GM18511 (cell line): Measurements from ENCODE around the gene KLF2.
"Not testable (repeated sequence)": the region's sequence is repeated elsewhere in the genome, so short reads cannot be mapped to it uniquely, and the experiment has no call there.

ENCODE experiments used
- ATAC-seq: cut with Tn5 transposase; IDR thresholded peaks from one replicate; pipeline ENCODE4 v1.9.1; 2021; ENCODE audit warnings: mild to moderate bottlenecking, moderate library complexity; ENCODE audit not compliant: unreplicated experiment

The KLF2 gene

DNA sequence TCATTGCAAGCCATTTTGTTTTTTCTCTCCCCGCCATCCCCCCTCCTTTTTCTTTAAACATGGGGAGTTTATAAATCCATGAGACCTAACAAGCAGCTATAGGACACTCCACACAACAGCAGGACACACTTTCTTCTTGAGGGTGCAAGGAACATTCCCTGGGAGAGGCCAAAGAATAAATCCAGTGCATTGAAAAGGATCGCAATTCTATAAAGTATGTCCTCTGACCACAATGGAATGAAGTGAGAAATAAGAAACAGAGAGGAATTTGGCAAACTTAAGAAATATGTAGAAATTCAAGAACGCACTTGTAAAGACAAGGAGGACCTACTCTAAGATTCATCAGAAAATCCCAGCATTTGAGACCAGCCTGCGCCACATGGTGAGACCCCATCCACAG, 11.9 kb downstream of the KLF2 start:
- no peak for ATAC-seq

GRCh38 chr19:16337809-16338469, 13.3 kb downstream of the KLF2 start:
- no peak for ATAC-seq

- peak; percentile 49 for ATAC-seq
These were observed 14.1 kb downstream of the KLF2 start for GRCh38 chr19:16338470-16339360.

GRCh38 chr19:16339361-16339725, 14.7 kb downstream of the KLF2 start:
- ATAC-seq: no peak

GRCh38 chr19:16340092-16340491, 15.5 kb downstream of the KLF2 start:
- ATAC-seq: no peak

DNA sequence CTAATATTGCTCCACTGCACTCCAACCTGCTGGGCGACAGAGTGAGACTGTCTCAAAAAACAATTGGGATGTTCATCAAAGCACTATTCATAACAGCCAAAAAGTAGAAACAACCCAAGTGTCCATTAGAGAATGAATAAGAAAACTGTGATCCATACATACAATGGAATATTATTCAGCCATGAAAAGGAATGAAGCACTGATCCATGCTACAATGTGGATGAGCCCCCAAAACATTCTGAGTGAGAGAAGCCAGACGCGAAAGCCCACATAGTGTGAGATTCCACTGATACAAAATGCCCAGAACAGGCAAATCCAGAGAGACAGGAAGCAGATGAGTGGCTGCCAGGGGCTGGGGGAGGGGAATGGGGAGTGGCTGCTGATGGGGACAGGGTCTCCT, 16.0 kb downstream of the KLF2 start:
- ATAC-seq: no peak

DNA sequence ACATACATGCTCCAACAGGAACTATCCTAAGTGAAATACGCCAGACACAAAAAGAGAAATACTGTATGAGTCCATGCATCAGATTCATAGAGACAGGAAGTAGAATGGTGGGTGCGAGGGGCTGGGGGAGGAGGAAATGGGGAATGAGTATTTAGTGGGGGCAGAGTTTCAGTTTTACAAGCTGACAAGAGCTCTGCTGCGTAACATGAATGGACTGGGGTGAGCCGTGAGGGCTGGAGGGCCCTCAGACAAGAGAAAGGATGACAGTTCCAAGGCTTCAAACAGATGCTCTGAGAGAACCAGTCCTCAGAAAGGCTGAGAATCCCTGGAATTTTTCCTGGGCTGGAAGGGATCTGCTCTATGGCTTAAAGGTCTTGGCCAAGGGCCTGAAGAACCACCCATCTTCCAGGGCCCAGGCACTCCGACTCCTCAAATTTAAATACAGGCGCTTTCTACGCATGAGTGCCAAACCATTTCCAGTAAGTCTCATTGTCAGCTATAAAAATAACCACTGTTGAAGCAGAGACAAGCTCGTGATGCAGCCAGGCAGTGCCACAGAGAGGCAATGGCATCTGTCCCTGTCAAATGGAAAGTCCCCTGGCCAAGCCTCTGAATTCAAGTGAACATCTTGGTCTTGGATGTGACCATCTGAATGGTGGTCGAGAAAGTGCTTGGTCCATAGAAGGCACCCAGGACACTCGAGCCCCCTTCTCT, 17.5 kb downstream of the KLF2 start:
- ATAC-seq: peak; percentile 67

GRCh38 chr19:16343156-16343555, 18.5 kb downstream of the KLF2 start:
- ATAC-seq: no peak

- no peak for ATAC-seq
These were observed 20.8 kb downstream of the KLF2 start for GRCh38 chr19:16345457-16345856.

DNA sequence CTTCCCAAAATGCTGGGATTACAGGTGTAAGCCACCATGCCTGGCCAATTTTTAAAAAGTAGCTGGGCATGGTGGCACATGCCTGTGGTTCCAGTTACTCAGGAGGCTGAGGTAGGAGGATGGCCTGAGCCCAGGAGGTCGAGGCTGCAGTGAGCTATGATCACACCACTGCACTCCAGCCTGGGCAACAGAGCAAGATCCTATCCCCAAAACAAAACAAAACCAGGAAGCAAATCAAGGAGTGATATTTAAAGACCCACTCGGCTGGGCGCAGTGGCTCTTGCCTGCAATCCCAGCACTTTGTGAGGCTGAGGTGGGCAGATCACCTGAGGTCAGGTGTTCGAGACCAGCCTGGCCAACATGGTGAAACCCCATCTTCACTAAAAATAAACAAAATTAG, 22.5 kb downstream of the KLF2 start:
- not testable (repeated sequence) for ATAC-seq

DNA sequence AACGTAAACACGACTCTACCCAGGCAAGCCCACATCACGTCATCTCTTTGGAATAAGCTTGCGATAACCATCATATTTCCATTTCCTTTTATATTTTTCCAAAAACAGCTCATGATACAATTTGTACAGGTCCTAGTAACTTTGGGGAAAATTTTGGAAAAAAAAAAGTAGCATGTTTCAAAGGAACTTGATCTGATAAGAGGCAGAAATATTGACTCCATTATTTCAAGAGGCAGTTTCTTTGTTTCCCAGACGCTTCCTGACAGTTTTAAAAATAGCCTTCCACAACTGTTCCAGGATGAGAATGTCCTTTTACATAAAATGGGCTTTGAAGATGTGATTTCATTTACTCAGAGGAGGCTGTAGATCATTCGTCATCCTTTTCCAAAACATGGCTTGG, 23.1 kb downstream of the KLF2 start:
- no peak for ATAC-seq

GRCh38 chr19:16349551-16350152, 25.0 kb downstream of the KLF2 start:
- no peak for ATAC-seq

- no peak for ATAC-seq
These were observed 26.6 kb downstream of the KLF2 start for GRCh38 chr19:16351133-16351809.

DNA sequence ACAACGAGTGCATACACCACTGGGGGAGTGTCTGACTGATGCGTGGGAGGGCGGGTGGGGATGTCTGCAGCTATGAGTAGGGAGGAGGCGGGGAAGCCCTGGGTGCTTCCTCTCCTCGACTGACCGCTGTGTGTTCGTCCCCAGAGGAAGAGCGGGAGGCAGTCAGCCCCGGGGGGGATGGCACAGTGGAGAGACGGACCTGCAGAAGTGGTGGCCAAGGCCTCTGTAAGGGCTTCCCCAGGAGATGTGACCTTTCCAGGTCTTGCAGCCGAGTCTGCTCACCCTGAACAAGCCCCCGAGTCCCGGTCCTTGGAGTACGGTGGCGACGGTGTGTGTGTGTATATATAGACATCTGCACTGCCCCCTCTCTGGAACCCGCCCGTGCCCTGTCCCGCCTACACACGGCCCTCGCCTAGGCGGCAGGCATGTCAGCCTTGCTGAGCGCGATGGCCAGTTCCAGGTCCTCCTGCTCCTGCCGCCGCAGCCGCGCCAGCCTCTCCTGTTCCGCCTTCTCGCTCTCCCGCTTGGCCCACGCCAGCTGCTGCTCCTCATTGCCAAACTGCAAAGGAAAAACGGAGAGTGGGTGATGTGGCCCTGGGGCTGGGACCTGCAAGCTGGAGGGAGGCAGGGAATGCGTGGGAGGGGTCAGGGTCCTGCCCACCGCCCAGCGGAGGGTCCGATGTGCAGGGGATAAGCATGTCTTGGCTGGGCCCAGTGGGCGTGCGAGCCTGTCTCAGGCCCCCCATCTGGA, 30.8 kb downstream of the KLF2 start:
- ATAC-seq: no peak

- no peak for ATAC-seq
These were observed 33.8 kb downstream of the KLF2 start for GRCh38 chr19:16358456-16358855.

GRCh38 chr19:16359074-16359473, 34.4 kb downstream of the KLF2 start:
- ATAC-seq: no peak

DNA sequence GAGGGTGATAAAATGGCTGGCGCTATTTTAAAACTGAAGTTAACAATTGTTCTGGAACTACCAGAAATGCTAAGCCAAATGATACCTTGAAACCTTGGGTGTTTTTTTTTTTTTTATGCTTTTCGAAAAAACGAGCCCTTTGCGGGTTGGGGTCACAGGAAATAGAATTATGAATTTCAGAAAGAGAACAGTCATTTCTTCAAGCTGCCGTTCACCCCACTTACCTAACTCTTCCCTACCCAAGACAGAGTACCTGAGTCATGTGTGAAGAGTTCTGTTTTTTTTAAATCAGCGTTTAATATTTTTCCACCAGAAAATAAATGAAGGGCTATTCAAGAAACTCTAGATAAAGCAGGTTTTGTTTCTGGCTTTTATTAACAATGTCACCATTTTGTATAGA, 35.3 kb downstream of the KLF2 start:
- no peak for ATAC-seq

GRCh38 chr19:16360738-16361137, 36.1 kb downstream of the KLF2 start:
- no peak for ATAC-seq

- ATAC-seq: no peak
These were observed 36.6 kb downstream of the KLF2 start for GRCh38 chr19:16361254-16361653.

DNA sequence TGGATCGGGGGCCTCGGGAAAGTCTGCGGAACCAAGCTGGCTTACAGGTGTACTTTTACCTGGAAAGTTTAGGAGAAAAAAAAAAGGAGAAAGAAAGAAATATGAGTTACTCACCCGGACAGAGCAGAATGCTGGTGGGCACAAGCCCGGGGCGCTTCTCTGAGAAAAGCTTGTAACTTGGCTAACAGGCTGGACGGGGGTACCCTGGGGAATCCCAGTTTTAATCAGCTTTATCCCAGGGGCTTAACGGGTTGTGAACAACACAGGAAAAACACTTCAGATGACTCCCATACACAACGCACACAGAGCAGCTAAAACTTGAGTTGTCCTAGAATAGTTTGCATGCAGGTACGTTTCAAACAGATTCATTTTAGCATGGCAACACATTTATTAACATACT, 37.3 kb downstream of the KLF2 start:
- ATAC-seq: no peak
